Stimulated activated CD4-positive, alpha-beta T cell treated with anti-CD3 and anti-CD28 coated beads, Interleukin-12 subunit alpha, Interleukin-12 subunit beta, amount 100 ng/mL, for 48 hours (primary cell): ENCODE data around the gene GJA3.

Experiments used
- DNase-seq, 3 donors: peaks; one replicate each; pipeline ENCODE4 v3.0.0-alpha.2; 2020; ENCODE audit warnings: low read depth in 2 of 3, low spot score in 1 of 3

Gene GJA3

GRCh38 chr13:20160306-20161274, at the start of gene GJA3:
TSS of gene GJA3 (minus strand) at chr13:20161052. CDS start at chr13:20143288, 17,764 bp downstream.
- peak in 1 of 3 donors; percentile 46 for DNase-seq

DNA sequence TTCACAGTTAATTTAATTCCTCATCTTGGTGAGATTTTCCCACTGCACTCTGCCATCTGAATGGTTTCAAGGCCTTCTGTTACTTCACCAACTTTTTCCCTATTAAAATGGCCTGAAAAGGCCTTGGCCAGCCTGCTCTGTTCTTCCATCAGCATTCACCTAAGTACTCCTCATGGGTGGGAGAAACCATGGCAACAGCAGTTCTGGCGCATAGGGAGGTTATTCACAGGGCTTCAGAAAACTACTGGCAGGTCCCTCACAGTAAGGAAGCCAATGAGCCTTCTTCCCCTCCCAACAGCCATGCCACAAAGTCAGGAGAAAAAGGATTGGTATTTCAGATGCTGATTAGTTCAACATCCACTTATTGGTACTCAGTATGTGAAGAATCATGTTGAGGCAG, 49.1 kb upstream of the GJA3 start:
- DNase-seq, result no peak

DNA sequence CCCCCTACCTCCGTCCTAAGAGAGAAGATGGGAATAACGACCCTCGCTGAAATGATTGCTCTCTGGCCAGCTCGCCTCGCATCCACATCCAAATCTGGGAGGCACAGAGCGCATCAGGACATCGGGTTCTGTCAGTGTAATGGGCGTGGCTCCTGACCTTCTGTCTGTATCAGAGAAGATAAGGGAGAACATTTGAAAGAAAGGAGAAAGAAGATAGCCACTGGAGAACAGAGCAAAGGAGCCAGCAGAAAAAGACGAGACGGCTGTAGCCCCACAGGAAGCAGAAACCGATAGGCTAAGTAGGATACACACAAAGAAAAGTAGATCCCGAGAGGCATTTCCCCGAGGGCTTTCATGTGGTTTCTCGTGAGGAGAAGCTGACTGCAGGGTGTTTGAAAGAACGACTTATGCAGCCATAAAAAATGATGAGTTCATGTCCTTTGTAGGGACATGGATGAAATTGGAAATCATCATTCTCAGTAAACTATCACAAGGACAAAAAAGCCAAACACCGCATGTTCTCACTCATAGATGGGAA, 45.9 kb upstream of the GJA3 start:
- no peak for DNase-seq

DNA sequence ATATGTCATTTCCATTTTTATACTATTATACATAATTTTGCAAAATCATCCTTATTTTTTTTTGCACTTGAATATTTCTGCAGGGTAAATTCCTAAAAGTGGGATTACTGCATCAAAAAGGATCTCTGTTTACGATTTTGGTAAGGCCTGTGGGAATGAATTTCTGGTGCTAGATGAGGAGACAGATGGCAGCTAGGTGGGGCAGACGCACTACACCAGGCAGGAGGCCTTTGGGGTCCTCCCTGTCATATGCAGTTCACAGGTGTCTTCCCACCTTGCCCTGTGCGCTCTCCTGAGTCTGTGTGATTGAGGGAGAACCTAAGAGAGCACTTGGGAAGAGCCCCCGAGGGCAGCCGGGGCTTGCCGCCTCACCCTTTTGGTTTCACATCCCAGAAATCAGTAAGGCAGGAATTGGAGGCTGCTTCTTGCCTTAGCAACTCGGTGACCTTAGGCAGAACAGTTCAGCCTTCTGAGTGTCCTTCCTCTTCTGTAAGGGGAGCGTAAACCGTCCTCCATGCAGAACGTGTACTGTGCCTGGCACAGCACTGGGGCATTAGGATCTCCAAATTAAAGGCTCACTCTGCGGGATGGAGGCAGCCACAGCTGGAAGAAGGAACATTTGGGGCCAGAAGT, 45.3 kb upstream of the GJA3 start:
- DNase-seq, result no peak

DNA sequence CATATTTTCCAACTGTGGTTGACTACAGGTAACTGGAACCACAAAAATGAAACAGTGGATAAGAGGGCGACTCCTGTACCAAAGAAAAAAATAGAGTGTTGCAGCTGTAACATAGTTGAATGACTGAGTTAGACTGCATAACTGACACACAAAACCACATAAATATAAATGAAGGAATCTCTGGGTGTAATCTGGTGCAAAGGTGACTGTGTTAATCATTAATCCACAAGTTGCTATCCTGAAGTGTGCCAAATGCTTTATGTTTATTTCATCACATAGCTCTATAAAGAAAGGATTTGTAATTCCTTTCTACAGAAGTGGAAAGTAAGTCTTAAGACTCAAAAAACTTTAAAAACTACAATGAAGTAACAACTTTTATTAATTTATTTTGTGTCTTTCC, 37.9 kb upstream of the GJA3 start:
- DNase-seq, result no peak

DNA sequence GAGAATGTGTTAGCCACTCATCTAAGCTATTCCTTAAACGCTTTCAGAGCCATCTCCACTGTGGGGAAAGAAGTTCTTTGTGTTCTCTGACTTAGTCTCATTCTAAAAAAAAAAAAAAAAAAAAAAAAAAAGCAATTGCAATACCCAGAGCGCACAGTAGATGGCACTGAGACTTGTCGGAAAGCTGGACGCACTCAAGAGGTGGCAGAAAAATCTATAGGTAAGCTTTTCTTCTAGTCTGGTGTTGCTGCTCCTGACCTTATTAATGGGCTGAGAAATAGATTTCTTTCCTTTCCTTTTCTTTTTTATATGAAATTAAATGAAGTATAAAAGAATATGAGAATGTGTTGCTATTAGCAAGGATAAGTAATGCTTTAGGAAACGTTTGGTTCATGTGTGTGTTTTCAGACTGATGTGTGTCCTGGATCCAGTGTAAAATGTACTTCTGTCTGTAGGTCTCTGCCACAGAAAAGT, 36.5 kb upstream of the GJA3 start:
- DNase-seq, result no peak

DNA sequence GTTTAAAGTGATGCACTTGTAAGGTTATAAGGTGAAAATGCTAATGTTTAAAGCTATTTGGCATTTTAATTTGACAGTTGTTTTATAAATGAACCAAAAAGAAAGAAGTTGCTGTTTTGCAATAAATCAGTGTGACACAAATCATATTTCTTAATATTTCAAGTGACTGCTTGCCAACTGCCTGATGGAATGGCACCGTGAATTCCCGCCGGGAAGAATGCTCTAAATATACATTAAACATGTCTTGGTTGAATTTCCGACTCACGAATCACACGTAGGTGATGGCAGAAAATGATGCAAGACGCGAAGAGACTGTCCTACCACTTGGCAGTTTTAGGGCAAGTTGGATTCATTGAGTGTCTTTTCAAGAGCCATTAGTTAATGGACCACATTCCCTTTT, 34.9 kb upstream of the GJA3 start:
- DNase-seq, result no peak

DNA sequence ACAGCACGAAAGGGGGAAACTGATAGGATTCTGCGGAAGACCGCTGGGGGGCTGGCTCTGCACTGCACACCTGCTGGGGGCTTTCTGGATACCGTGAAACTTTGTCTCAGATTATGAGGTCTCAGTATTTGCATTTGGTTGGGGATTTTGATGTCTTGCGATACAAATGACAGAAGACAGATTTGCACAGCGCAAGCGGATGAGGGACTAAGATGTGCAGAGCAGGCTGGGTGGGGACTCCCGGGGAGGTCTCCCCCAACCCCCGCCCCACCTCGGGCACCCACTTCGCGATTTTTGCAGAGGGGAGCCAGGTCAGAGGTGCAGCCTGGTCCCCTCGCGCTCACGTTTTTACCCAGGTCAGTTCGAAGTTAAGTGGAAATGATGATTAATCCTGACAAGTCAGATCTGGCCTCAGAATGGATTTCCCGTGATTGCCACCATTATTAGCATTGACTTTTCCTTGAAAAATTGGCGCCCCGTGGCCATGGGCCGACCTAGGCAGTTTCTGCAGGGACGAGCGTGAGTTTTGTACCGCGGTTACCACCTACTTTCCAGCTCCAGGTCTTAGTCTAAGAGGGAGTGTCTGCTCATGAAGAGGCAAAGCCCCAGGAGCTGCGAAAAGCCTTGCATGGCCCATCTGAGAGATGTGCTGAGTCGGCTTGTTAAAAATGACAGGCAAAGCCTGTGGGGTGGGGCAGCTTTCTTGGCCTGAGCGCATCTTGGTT, 33.2 kb upstream of the GJA3 start:
- DNase-seq, result no peak

DNA sequence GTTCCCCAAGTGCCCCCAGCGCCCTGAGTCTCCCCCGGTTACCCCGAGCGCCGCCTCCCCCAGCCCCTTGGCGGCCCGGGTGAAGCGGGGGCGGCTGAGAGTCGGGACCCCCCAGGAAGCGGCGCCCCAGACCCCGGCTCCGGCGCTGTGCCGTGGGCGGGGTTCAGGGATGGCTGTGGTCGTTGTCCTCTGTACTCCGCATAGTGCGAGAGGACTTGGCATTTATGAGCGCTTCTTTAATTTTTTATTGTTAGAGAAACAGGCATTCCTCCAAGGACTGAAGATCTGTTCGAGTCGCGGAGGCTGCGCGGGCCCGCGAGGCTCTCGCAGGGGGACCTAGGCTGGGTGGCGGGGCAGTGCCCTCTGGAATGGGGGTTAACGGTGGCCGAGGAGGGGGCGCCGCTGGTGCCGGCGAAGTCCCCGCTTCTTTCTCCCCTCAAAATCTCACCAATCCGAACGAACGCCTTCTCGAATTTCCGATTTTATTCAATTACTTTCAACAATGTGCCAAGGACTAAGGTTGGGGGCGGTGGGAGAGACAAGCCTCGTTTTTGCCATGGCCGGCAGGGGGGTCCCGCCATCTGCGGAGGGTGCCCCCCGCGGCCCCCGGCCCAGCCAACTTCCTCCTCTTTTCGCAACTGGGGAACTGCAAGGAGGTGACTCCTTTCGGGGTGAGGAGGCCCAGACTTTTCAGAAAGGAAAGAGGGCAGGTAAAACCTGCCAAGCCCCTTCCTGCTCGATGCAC, 32.5 kb upstream of the GJA3 start:
- no peak for DNase-seq

- no peak for DNase-seq
These were observed 31.9 kb upstream of the GJA3 start, which contains the start of gene GJB2 for GRCh38 chr13:20192836-20193161. TSS of gene GJB2 (minus strand) at chr13:20192938. CDS start at chr13:20189581, 3,357 bp downstream.

DNA sequence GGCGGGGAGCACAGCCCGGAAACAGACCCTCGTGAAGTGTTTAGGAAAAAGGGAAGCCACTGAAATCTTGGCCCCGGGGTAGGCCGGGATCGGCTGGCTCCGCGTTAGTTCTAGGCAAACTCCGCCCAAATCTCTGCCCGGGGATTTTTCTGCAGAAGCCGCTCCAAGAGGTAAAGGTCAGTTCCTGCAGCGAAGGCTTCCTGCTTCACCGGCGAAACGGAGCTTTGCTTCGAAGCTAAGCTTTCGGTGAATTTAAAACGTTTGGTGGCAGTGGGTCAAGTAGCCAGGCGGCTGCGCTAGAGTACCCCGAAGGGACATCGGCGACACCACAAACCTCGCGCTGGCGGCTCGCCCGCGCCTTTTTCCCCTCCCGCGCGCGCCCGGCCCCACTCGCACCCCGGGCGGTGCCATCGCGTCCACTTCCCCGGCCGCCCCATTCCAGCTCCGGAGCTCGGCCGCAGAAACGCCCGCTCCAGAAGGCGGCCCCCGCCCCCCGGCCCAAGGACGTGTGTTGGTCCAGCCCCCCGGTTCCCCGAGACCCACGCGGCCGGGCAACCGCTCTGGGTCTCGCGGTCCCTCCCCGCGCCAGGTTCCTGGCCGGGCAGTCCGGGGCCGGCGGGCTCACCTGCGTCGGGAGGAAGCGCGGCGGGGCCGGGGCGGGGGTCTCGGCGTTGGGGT, 31.4 kb upstream of the GJA3 start:
- DNase-seq, result no peak

GRCh38 chr13:20191311-20192157, 30.7 kb upstream of the GJA3 start:
- no peak for DNase-seq

DNA sequence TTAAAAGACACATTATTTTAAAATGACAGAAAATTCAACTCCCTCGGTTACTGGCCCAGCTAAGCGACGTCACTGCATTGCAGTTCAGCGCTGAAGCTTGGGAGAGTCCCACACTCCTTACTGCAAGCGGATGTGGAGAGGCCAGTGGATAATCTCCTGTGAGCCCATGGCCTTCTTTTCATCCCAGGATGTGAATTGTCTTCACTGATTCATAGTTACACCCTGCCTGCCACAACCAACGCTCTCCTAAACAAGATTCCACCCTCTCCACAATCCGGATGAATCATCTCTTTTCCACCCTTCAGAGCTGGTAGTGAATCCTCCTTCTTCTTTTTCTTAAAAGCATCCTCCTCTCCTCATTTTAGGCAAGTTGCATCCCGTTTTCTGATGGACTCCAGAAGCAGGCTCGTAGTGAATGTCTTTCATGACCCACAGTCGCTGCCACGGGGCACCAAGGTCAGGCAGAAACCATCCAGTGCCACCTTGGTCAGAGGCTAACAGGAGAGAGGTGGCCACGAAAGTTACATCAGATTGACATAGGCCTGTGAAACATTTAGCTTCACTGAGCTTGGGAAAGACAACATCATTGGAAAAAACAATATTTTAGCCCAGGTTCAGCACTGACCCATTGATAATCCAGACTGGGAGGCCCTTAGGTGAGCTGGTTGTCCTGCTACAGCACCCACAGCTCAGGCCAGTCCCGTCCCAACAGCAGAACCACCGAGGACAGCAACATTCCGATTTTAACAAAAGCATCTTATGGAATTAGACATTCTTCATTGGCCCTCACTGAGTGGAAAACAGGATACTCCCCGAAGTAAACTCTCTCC, 29.8 kb upstream of the GJA3 start:
- DNase-seq, result no peak

DNA sequence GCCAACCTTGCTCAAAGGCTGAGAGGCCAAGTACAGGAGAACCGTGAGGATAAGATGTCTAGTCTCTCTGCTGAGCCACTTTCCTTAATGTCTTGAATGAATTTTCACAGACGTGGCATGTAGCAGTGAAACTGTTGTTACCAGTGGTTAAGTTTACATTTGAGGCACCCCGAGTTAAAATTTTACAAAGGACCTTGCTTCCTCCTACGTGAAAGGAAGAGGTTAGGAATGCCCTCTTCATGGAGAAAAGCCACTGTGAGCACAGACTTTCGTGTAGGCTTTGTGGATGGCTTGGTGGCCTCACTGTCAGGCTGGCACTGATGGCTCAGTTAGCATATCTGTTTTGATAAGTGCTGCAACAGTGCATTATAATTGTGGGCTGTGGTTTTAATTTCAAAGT, 29.2 kb upstream of the GJA3 start:
- no peak for DNase-seq

- no peak for DNase-seq
These were observed 28.1 kb upstream of the GJA3 start for GRCh38 chr13:20188667-20189553.

- DNase-seq, result no peak
These were observed 25.9 kb upstream of the GJA3 start for GRCh38 chr13:20186771-20187170.

DNA sequence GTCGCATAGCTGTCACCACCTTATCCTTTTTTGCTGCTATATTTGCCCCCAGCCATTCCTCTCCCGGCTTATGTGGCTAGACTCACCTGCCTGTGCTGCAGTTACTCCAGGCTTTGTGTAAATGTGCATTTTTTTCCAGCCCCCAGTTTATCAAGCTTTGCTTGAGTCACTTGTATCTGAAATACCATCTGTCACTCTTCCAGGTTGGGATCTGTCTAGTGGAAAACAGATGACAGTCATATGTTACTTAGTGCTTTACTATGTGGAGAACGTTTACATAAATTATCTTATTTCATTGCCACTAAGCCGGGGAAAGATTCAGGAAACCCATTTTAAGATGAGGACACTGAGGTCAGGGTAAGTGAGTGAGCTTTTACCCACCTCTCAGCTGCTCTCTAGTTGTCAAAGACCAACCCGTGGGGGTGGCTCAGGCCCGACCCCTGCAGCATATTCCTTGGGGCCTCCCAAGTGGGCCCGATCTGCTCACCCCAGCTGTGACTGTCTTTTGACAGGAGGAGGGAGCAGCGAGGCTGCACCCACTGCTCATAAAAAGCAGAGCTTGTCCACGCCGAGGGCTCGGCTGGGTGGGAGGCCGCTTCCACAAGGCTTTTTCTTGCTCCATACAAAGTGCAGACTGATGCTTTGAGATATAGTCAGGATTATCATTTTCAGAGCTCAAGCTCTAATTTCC, 24.7 kb upstream of the GJA3 start:
- no peak for DNase-seq
